Mesenchymal stem cell (in vitro differentiated cells and primary cell): Measurements from ENCODE around the gene IL1RAPL2.

Source experiments
- DNase-seq: peaks from one replicate; pipeline ENCODE4 v3.0.0-alpha.2; 2013
- H2AFZ ChIP-seq: one replicate; pipeline ENCODE4 v1.6.1; 2013; ENCODE audit warnings: low read depth, mild to moderate bottlenecking, control low read depth, inconsistent platforms, low read length, moderate library complexity
- H2AK5ac ChIP-seq: 2 replicates; pipeline ENCODE4 v1.6.1; 2013; ENCODE audit warnings: low read length, moderate library complexity, mild to moderate bottlenecking, inconsistent platforms; ENCODE audit not compliant: severe bottlenecking
- H2BK120ac ChIP-seq: one replicate; pipeline ENCODE4 v1.6.1; 2013; ENCODE audit warnings: low read depth, mild to moderate bottlenecking, inconsistent platforms, low read length, moderate library complexity
- H2BK12ac ChIP-seq, 2 experiments: one replicate each; pipeline ENCODE4 v1.6.1; 2013; ENCODE audit warnings: inconsistent platforms in 2 of 2, low read length in 2 of 2, mild to moderate bottlenecking in 2 of 2, moderate library complexity in 2 of 2, control low read depth in 1 of 2
- H2BK15ac ChIP-seq: one replicate; pipeline ENCODE4 v1.6.1; 2013; ENCODE audit warnings: mild to moderate bottlenecking, low read depth, inconsistent platforms; ENCODE audit not compliant: poor library complexity, severe bottlenecking
- H2BK5ac ChIP-seq: 2 replicates; pipeline ENCODE4 v1.6.1; 2013; ENCODE audit warnings: low read depth, mild to moderate bottlenecking, low read length, control low read depth, inconsistent platforms; ENCODE audit not compliant: poor library complexity, severe bottlenecking
- H3K14ac ChIP-seq, 2 experiments: one replicate each; pipeline ENCODE4 v1.6.1; 2013; ENCODE audit warnings: inconsistent platforms in 2 of 2, low read length in 2 of 2, control low read depth in 1 of 2, mild to moderate bottlenecking in 1 of 2, moderate library complexity in 1 of 2
- H3K18ac ChIP-seq, 2 experiments: one replicate each; pipeline ENCODE4 v1.6.1; 2013; ENCODE audit warnings: inconsistent platforms in 2 of 2, low read length in 2 of 2, control low read depth in 1 of 2, low read depth in 1 of 2, mild to moderate bottlenecking in 1 of 2
- H3K23ac ChIP-seq, 2 experiments: one replicate each; pipeline ENCODE4 v1.6.1; 2013; ENCODE audit warnings: inconsistent platforms in 2 of 2, low read length in 2 of 2, mild to moderate bottlenecking in 2 of 2, moderate library complexity in 2 of 2, control low read depth in 1 of 2
- H3K27ac ChIP-seq: 2 replicates; pipeline ENCODE4 v1.5.1; 2013; ENCODE audit warnings: mild to moderate bottlenecking, moderate library complexity, low read length, control low read depth, inconsistent platforms; ENCODE audit not compliant: poor library complexity, severe bottlenecking
- H3K27me3 ChIP-seq, 2 experiments: 2 replicates each; pipeline versions ENCODE4 v1.6.1 to v1.7.0; 2013; ENCODE audit warnings: low read length in 2 of 2, mild to moderate bottlenecking in 2 of 2, moderate library complexity in 2 of 2, control low read depth in 1 of 2, inconsistent platforms in 1 of 2; ENCODE audit not compliant: control insufficient read depth in 1 of 2, insufficient read depth in 1 of 2
- H3K36me3 ChIP-seq, 2 experiments: 2 replicates each; pipeline versions ENCODE4 v1.6.1 to v1.7.0; 2013; ENCODE audit warnings: low read length in 2 of 2, control low read depth in 1 of 2, inconsistent platforms in 1 of 2, low read depth in 1 of 2, mild to moderate bottlenecking in 1 of 2; ENCODE audit not compliant: insufficient read depth in 2 of 2, control insufficient read depth in 1 of 2
- H3K4ac ChIP-seq, 2 experiments: one replicate each; pipeline ENCODE4 v1.6.1; 2013; ENCODE audit warnings: inconsistent platforms in 2 of 2, low read length in 2 of 2, mild to moderate bottlenecking in 2 of 2, moderate library complexity in 2 of 2, control low read depth in 1 of 2, low read depth in 1 of 2
- H3K4me1 ChIP-seq: 2 replicates; pipeline ENCODE4 v1.6.1; 2013; ENCODE audit warnings: low read depth, low read length, control low read depth; ENCODE audit not compliant: control insufficient read depth, insufficient read depth
- H3K4me2 ChIP-seq: 2 replicates; pipeline ENCODE4 v1.6.1; 2013; ENCODE audit warnings: low read length, mild to moderate bottlenecking, inconsistent platforms; ENCODE audit not compliant: poor library complexity, severe bottlenecking
- H3K4me3 ChIP-seq, 2 experiments: 2 replicates each; pipeline versions ENCODE4 v1.5.1 to v1.7.0; 2013; ENCODE audit warnings: low read length in 2 of 2, mild to moderate bottlenecking in 2 of 2, control low read depth in 1 of 2, low read depth in 1 of 2; ENCODE audit not compliant: insufficient read depth in 1 of 2
- H3K79me1 ChIP-seq: replicated peaks from 2 replicates; pipeline ENCODE4 v1.6.1; 2013; ENCODE audit warnings: mild to moderate bottlenecking, control low read depth, low read length, inconsistent platforms; ENCODE audit not compliant: poor library complexity, severe bottlenecking
- H3K9ac ChIP-seq: 2 replicates; pipeline ENCODE4 v1.7.0; 2013; ENCODE audit warnings: mild to moderate bottlenecking, low read length, moderate library complexity
- H3K9me3 ChIP-seq: 2 replicates; pipeline ENCODE4 v1.7.0; 2013; ENCODE audit warnings: mild to moderate bottlenecking, low read length; ENCODE audit not compliant: control insufficient read depth
- H4K8ac ChIP-seq: one replicate; pipeline ENCODE4 v1.6.1; 2013; ENCODE audit warnings: inconsistent platforms, mild to moderate bottlenecking, low read length, moderate library complexity
- H4K91ac ChIP-seq: one replicate; pipeline ENCODE4 v1.6.1; 2013; ENCODE audit warnings: mild to moderate bottlenecking, low read length, inconsistent platforms
- WGBS: methylation state at CpG from one replicate; pipeline ENCODE4 v1.1.7; 2013; ENCODE audit warnings: mixed read lengths; 5-methylcytosine and 5-hydroxymethylcytosine counted together

IL1RAPL2 gene

DNA sequence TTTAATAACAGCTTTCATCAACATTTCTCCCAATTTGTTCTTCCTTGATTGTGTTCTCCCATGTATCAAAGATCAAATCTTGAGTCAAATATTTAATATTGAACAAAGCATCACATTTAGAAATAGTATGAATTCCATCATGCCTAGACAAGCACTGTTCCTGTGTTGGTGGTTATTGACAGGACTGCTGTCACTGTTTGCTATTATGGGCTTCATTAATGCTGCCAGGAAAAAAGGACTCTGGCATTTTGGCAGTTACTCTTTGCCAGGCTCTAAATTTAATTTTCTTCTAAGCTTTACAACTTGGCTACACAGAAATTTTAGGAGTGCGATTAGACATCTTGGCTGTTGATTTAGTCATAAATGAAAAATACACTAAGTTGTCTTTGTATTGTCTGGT lies 960.4 kb downstream of the IL1RAPL2 start:
- Histone ChIP-seq H2BK15ac (no peak overlapping the region), H3K4me2 (no peak overlapping the region), H3K18ac (no peak overlapping the region), H3K4me1 (no peaks in the 10 kb centered on the region), H2AFZ (no peak overlapping the region), H3K79me1 (no peaks in the 10 kb centered on the region), H4K8ac (no peak overlapping the region), H2AK5ac (no peak overlapping the region), H2BK12ac (no peak overlapping the region), H3K27me3 (no peaks in the 10 kb centered on the region), H2BK5ac (no peak overlapping the region), H3K14ac (no peak overlapping the region), H3K36me3 (no peaks in the 10 kb centered on the region), H2BK120ac (no peak overlapping the region), H3K4ac (no peak overlapping the region), H4K91ac (no peak overlapping the region), H3K23ac (no peak overlapping the region), H3K27ac (no peak overlapping the region), H3K9me3 (peaks cover 3% of the 10 kb centered on the region), H3K9ac (no peak overlapping the region), H3K4me3 (no peak overlapping the region)
- no peak for DNase-seq
- WGBS: 100% methylated on average over 1 of the region's 1 CpG

DNA sequence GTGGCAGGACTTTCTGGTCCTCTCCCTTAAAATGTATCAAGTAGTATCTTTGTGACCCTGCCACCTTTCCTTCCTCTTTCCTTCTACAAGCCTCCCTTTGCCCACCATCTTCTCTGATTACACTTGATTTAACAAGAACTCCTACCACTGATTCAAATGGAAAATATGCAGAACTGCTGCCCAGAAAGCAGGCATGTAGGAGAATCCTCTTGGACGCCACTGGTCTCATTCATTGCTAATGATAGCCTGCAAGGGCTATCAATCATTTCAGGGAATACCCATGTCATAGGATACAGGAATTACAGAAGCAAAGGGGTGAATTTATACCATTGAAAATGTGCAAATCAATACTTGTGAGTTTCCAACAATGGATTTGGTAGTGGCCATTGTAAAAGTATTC lies 961.8 kb downstream of the IL1RAPL2 start:
- no peak overlapping the region for H3K23ac ChIP-seq
- H3K4ac ChIP-seq: no peak overlapping the region
- H3K27me3 ChIP-seq: no peaks in the 10 kb centered on the region
- H4K8ac ChIP-seq: no peak overlapping the region
- H3K9ac ChIP-seq: no peak overlapping the region
- no peak overlapping the region for H2BK12ac ChIP-seq
- H3K36me3 ChIP-seq: no peaks in the 10 kb centered on the region
- no peak overlapping the region for H2AFZ ChIP-seq
- WGBS: 100% methylated on average over 1 of the region's 1 CpG
- no peak overlapping the region for H3K27ac ChIP-seq
- H2BK5ac ChIP-seq: no peak overlapping the region
- no peak overlapping the region for H2BK15ac ChIP-seq
- H3K4me3 ChIP-seq: no peak overlapping the region
- DNase-seq: no peak
- H3K4me1 ChIP-seq: no peaks in the 10 kb centered on the region
- H4K91ac ChIP-seq: no peak overlapping the region
- H2BK120ac ChIP-seq: no peak overlapping the region
- no peak overlapping the region for H3K4me2 ChIP-seq
- no peak overlapping the region for H3K18ac ChIP-seq
- H3K14ac ChIP-seq: no peak overlapping the region
- H3K79me1 ChIP-seq: no peaks in the 10 kb centered on the region
- no peak overlapping the region for H2AK5ac ChIP-seq
- H3K9me3 ChIP-seq: peaks cover 12% of the 10 kb centered on the region

DNA sequence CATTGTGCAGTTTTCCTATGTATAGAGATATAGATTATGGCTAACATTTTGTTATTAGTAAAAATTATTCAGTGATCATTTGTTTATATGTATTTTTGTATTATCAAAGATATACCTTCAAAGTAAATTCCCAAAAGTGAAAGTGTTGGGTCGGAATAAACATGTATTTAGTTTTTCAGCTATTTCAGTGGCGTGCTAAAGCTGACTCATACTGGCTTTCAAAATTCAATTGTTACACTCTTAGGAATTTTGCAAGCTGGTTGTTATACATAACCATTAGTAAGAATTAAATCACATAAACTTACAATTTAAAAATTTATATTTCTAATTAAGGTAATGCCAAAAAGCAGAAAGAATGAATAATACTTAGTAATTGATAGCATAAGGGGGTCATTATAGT lies 968.0 kb downstream of the IL1RAPL2 start:
- Histone ChIP-seq H3K79me1 (no peaks in the 10 kb centered on the region), H2AFZ (no peak overlapping the region), H3K27ac (no peak overlapping the region), H3K14ac (no peak overlapping the region), H2BK12ac (no peak overlapping the region), H3K27me3 (no peaks in the 10 kb centered on the region), H4K91ac (no peak overlapping the region), H2BK15ac (no peak overlapping the region), H3K23ac (no peak overlapping the region), H3K36me3 (no peaks in the 10 kb centered on the region), H2AK5ac (no peak overlapping the region), H2BK120ac (no peak overlapping the region), H3K4me2 (no peak overlapping the region), H2BK5ac (no peak overlapping the region), H4K8ac (no peak overlapping the region), H3K4ac (no peak overlapping the region), H3K9ac (no peak overlapping the region), H3K9me3 (peaks cover 12% of the 10 kb centered on the region), H3K18ac (no peak overlapping the region), H3K4me1 (no peaks in the 10 kb centered on the region), H3K4me3 (no peak overlapping the region)
- no peak for DNase-seq
- no CpG with 5 or more reads among the region's 2 CpGs for WGBS

DNA sequence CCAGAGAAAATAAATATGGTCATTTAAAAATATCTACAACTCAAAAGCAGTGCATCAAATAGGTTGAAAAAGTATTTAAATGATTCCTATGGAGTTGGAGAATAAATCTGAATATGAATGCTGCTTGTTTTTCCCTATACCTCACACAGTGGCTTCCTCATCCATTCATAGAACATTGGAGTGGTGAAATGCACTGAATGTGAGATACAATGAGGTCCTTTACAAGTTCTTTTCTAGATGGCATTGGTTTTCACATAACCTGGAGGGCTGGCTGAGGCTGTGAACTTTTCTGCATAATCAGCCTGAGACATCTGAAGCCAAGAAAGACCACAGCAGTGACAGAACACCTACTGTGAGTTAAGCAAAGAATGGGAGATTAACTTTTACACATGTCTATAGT lies 977.3 kb downstream of the IL1RAPL2 start:
- H3K27ac ChIP-seq: no peak overlapping the region
- H3K4me3 ChIP-seq: no peak overlapping the region
- H3K23ac ChIP-seq: no peak overlapping the region
- no peak overlapping the region for H3K9ac ChIP-seq
- no peaks in the 10 kb centered on the region for H3K36me3 ChIP-seq
- H2BK15ac ChIP-seq: no peak overlapping the region
- H2BK12ac ChIP-seq: no peak overlapping the region
- H3K79me1 ChIP-seq: no peaks in the 10 kb centered on the region
- H2AK5ac ChIP-seq: no peak overlapping the region
- no peak overlapping the region for H2AFZ ChIP-seq
- H2BK5ac ChIP-seq: no peak overlapping the region
- H4K91ac ChIP-seq: no peak overlapping the region
- H3K14ac ChIP-seq: no peak overlapping the region
- no peak overlapping the region for H2BK120ac ChIP-seq
- no peak overlapping the region for H3K18ac ChIP-seq
- H3K4me2 ChIP-seq: no peak overlapping the region
- H3K4me1 ChIP-seq: no peaks in the 10 kb centered on the region
- H4K8ac ChIP-seq: no peak overlapping the region
- peaks cover 0 to 14% of the 10 kb centered on the region in 2 experiments for H3K27me3 ChIP-seq
- no peak for DNase-seq
- H3K9me3 ChIP-seq: no peaks in the 10 kb centered on the region
- no peak overlapping the region for H3K4ac ChIP-seq
